ENCODE measurements around the gene PMEPA1. TPM values are rescaled to one million over a fixed set of nuclear protein-coding genes. Genes with fewer than 3 reads are reported as not detected.
A peak's percentile ranks its signal among the peaks of the same experiment; 100 is the strongest.

Gene PMEPA1
- total and polyA plus RNA-seq, 7 donors, result 3.6 to 23.3 (median 6.5) TPM

DNA sequence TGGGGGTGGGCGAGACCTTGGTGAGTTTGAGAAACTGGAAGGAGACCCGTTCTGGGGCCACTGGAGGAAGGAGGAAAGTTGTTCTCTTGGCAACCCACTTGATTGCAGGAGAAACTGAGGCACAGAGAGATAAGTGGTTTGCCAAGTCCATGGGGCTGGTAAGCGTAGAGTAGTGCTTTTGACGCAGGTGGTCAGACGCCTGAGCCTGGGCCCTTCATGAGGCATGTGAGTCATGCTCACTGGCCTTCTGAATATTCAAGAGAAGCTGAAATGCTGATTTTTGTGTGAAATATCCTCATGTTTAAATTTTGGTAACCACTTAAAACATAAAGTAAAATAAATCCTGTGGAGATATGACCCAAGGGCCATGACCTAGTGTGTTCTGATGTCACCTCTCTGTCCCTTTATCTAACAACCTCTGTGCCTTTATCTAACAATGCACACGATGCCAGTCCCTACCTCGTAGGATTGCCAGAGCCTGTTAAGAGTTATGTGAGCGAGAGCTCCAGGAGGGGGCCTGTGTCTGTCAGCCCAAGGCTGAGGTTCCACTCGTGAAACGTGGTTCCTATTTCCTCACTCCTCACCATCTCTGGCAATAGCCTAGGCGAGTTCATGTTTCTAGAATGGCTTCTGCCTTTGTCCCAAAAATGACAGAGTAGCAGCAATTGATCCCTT lies 32.8 kb upstream of the PMEPA1 start:
- no peaks in the 10 kb centered on the region for H3K9me3 ChIP-seq
- no peak overlapping the region for H3K27ac ChIP-seq
- H3K4me1 ChIP-seq, result peaks cover 0 to 9% (median 4%) of the 10 kb centered on the region in 4 donors
- no peak overlapping the region for H3K4me3 ChIP-seq
- H3K36me3 ChIP-seq, result no peaks in the 10 kb centered on the region
- peak; percentile 11 for DNase-seq
- TF ChIP-seq POLR2A (IDR thresholded peaks at IDR 0.05), result no peak
- no peak for TF ChIP-seq EP300 (IDR thresholded peaks at IDR 0.05)
- TF ChIP-seq POLR2AphosphoS5 (IDR thresholded peaks at IDR 0.05), result no peak
- TF ChIP-seq, protein P1, sequence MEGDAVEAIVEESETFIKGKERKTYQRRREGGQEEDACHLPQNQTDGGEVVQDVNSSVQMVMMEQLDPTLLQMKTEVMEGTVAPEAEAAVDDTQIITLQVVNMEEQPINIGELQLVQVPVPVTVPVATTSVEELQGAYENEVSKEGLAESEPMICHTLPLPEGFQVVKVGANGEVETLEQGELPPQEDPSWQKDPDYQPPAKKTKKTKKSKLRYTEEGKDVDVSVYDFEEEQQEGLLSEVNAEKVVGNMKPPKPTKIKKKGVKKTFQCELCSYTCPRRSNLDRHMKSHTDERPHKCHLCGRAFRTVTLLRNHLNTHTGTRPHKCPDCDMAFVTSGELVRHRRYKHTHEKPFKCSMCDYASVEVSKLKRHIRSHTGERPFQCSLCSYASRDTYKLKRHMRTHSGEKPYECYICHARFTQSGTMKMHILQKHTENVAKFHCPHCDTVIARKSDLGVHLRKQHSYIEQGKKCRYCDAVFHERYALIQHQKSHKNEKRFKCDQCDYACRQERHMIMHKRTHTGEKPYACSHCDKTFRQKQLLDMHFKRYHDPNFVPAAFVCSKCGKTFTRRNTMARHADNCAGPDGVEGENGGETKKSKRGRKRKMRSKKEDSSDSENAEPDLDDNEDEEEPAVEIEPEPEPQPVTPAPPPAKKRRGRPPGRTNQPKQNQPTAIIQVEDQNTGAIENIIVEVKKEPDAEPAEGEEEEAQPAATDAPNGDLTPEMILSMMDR (IDR thresholded peaks at IDR 0.05), result no peak
- no peaks in the 10 kb centered on the region for H3K27me3 ChIP-seq
- 80 to 82% methylated on average over 11 of the region's 11 CpGs for WGBS, 2 donors
- intact Hi-C loops (cut with DNase I), result loop anchor here (10.0 kb wide), 1 partner anchor 58 kb away; no protein-coding TSS in a partner anchor

DNA sequence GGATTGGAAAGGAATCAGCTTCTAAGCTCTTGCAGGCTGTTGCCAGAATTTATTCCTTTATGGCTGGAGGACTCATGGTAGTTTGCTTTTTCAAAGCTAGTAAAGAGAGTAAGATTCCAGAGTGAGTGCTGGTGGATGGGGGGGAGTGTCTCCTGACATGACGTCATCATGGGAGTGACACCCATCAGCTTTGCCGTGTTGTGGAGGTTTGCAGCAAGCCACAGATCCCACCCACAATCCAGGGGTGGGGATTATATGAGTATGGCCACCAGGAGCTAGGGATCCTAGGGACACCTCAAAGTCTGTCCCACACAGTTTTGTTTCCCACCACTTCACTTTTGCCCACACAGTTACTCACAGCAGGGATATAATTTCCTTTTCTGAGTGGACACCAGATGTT lies 28.7 kb upstream of the PMEPA1 start:
- H3K4me3 ChIP-seq, result no peak overlapping the region
- no peak overlapping the region for H3K27ac ChIP-seq
- intact Hi-C loops (cut with DNase I), result no loop called here
- no peaks in the 10 kb centered on the region for H3K4me1 ChIP-seq
- H3K27me3 ChIP-seq, result no peaks in the 10 kb centered on the region
- no peaks in the 10 kb centered on the region for H3K36me3 ChIP-seq
- no peaks in the 10 kb centered on the region for H3K9me3 ChIP-seq
- 11 to 41% methylated on average over 2 of the region's 2 CpGs for WGBS, 2 donors
- no peak for DNase-seq
- TF ChIP-seq EP300 (IDR thresholded peaks at IDR 0.05) (no peak), POLR2AphosphoS5 (IDR thresholded peaks at IDR 0.05) (no peak), POLR2A (IDR thresholded peaks at IDR 0.05) (no peak)
- TF ChIP-seq, protein P1 (IDR thresholded peaks at IDR 0.05), result no peak

DNA sequence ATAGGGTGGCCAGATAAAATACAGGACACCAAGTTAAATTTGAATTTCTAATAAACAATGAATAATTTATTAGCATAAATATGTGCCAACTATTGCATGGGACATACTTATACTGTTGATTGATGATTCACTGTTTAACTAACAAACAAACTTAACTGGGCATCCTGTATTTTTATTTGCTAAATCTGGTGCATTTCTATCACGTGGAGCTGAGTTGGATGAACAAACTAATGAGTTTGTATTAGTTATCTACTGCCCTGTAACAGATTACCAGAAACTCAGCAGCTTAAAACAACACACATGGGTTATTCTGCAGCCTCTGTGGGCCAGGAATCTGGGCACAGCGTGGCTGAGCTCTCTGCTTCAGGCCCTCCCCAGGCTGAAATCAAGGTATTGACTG lies 28.2 kb upstream of the PMEPA1 start:
- Histone ChIP-seq H3K27ac (no peak overlapping the region), H3K27me3 (no peaks in the 10 kb centered on the region), H3K9me3 (no peaks in the 10 kb centered on the region), H3K4me3 (no peak overlapping the region), H3K36me3 (no peaks in the 10 kb centered on the region), H3K4me1 (no peaks in the 10 kb centered on the region)
- WGBS, 2 donors, result 19 to 71% methylated on average over 2 of the region's 2 CpGs
- TF ChIP-seq, protein P1 (IDR thresholded peaks at IDR 0.05), result no peak
- TF ChIP-seq POLR2AphosphoS5 (IDR thresholded peaks at IDR 0.05) (no peak), EP300 (IDR thresholded peaks at IDR 0.05) (no peak), POLR2A (IDR thresholded peaks at IDR 0.05) (no peak)
- no peak for DNase-seq
- intact Hi-C loops (cut with DNase I), result no loop called here

DNA sequence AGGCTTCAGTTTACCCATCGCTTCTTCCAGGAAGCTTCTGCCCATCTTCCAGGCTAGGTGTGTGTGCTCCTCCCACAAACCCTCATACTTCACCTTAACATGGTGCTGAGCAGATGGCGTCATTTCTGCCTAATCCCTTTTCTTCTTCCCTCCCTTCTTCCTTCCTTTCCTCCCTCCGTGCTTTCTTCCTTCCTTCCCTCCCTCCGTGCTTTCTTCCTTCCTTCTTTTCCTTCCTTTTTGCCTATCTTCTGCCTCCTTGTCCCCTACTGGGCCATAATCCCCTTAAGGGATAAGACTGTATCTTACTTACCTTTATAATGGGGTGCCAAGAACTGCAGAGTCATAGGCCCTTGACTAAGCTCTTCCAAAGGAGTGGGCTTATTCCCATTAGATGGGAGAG lies 27.5 kb upstream of the PMEPA1 start:
- WGBS, 2 donors, result 74 to 93% methylated on average over 4 of the region's 4 CpGs
- no peak for DNase-seq
- no peak overlapping the region for H3K27ac ChIP-seq
- no peaks in the 10 kb centered on the region for H3K36me3 ChIP-seq
- no peaks in the 10 kb centered on the region for H3K9me3 ChIP-seq
- no peaks in the 10 kb centered on the region for H3K27me3 ChIP-seq
- no peaks in the 10 kb centered on the region for H3K4me1 ChIP-seq
- no peak overlapping the region for H3K4me3 ChIP-seq
- TF ChIP-seq, protein P1 (IDR thresholded peaks at IDR 0.05), result no peak
- intact Hi-C loops (cut with DNase I), result no loop called here
